ENCODE results near the gene ARHGEF19.
"Not testable (repeated sequence)": the region's sequence is repeated elsewhere in the genome, so short reads cannot be mapped to it uniquely, and the experiment has no call there.

The ARHGEF19 gene

DNA sequence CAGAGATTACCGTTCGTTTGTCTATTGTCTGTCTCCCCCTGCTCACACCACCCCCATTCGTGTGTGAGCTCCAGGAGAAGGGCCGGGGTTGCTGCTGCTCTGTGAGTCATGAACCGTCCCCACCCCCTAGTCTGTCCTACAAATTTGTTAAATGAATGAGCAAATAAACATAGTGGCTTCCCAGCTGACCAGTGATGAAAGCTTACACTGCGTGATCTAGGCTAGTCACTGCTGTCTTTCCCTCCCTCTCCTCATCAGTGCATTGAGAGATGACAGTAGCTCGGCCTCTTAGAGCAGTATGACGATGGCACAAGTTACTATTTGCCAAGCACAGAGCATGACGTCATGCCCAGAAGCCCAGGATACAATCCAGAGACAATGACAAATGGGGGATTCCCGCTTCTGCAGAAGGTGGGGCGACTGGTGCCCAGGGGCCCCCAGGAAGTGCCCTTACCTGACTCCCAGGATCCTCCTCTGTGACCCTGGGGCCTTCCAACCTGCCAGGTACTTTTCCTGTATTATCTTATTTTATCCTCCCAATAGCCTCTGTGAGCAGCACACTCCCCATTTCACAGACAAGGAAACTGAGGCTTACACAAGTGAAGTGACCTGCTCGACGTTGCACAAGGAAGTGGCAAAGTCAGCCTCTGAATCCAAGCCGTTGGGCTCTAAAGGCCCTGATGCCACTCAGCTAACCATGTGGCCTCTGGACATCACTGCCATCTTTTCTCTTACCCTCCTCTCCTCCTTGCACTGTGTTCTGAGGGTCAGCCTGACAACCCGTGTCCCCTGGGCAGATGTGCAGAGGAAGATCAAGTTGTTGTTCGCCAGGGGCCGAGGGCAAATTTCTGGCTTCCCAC is 48.0 kb downstream of the ARHGEF19 start:
- DNase-seq: peak; percentile 95

DNA sequence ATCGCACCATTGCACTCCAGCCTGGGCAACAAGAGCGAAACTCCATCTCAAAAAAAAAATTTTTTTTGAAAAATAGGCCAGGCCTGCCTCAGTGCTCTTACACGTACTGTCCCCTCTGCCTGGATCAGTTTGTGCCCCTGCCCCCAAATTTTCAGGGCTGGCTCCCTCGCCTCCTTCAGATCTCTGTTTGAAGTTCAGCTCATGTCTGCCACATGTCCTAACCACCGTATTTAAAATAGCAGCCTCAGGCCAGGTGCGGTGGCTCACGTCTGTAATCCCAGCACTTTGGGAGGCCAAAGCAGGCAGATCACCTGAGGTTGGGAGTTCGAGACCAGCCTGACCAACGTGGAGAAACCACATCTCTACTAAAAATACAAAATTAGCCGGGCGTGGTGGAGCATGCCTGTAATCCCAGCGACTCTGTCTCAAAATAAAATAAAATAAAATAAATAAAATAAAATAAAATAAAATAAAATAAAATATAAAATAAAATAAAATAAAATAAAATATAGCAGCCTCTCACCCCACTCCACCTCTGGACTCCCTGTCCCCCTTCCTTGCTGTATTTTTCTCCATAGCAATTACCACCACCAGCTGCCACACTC is 48.7 kb downstream of the ARHGEF19 start:
- not testable (repeated sequence) for DNase-seq

DNA sequence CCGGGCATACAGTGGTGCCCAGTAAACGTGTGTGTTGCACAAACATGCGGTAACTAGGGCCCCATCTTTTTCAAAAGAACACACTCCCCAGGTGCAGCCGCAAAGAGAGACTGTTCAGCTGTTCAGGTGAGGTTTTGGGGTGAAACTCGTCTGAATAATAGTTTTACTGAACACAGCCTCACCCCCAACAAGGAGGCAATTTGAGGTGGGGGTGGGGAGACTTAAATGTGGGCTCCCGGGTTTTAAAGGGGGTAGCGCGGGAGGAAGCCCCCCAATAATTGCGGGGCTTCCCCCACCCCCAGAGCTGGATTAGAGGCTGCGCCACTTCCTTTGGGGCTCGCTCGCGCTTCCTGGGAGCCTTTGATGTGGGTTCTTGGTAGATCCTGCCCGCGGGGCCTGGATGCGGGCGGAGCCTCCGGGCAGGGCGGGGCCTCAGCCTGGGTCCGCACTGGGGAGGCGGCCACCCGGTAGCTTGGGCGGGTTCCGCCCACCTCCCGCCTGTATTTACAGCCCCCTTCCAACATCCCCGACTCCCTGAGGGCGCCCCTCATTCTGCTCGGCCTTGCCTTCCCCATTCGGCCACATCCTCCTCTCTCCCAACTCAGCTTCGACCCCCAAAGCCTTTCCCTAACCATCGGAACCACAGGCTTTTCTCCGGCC is 50.2 kb downstream of the ARHGEF19 start:
- DNase-seq: no peak

DNA sequence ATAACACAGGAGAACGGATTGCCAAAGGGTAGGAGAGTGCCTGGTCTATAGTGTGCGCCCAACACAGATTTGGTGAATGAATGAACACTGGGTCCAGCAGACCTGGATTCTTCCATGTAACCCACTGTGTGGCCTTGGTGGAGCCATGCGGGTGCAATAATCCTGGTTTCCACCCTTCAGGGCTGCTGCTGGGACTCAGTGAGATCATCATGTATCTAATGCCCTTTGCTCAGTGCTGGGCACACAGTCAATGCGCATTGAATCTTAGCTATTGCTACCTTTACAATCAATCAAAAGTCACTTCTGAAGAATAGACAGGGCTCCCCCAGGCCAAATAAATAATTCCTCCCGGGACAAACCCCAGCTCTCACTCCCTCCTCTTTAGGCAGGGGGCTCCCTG is 50.7 kb downstream of the ARHGEF19 start:
- DNase-seq: no peak

DNA sequence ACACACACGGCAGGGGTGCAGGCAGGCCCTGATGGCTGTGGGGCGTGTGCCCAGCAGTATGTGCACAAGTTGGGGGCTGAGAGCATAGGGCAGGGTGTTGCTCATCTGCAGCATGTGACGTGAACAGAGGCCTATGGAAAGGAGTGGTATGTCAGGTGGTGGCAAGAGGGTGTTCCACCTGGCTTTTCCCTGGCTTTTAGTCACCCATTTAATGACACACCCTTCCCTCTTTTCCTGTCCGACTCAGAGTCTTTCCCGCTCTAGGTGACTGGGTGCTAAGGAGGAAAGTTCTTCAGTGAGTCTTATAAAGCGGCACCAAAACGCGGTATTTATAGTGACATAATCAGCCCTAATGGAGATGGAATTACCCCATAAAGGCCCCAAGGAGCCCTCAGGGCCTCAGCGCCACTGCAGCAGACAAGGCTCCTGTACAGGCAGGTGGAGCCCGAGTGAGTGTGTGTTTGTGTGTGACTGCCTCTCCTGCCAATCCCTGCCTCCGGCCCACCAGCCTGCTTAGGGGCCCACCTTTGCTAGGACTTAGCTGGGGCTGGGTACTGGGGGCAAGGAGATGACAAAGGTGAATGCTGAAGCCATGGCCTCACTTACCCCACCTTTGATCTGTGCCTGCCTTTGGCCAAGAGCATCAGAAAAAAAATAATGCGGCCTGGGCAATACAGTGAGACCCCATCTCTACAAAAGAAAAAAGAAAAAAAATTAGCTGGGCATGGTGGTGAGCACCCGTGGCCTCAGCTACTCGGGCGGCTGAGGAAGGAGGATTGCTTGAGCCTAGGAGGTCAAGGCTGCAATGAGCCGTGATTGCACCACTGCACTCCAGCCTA is 53.2 kb downstream of the ARHGEF19 start:
- DNase-seq: no peak

DNA sequence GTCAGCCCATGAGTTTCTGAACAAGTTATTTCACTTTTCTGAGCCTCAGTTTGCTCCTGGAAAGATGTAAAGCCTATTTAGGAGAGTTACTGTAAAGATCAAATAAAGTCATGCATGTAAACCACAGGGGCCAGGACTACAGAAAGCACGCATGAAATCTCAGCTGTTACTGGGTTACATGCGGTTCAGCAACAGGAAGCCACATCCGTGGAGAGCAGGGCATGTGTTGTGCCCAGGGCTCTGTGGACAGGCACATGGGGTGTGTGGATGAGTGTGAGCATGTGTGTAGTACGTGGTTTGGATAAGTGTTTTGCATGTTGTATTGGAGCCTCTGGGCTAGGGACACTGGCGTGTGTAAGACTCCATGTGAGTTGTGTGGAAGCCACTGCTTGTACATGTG is 54.4 kb downstream of the ARHGEF19 start:
- DNase-seq: no peak

DNA sequence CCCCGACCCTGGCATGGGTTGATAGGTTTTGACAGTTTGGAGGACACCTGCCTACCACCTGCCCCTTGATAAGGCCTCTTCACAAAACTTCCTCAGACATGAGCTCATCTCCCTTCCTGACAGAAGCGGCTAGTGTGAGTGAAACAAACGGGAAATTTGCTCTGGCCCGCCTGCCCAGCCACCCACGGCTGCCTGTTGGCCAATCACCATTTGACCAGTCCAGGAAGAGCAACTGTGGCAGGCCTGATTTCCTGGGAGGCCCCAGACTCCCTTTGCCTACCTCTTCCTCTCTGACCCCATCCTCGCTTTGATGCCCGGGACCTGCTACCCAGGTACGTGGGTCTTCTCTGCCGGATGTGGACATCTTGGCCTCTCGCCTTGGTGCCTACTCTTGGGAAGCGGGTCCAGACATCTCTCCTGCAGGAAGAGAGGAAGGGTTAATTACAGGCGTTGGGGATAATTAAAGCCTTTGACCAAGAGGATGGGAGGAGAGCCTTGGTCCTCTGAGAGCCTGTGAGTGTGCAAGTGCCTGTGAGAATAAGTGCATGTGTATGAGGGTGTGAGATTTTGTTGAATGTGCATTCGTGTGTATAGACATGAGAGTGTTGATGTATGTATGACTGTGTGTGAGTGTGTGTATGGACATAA is 55.5 kb downstream of the ARHGEF19 start:
- DNase-seq: no peak

DNA sequence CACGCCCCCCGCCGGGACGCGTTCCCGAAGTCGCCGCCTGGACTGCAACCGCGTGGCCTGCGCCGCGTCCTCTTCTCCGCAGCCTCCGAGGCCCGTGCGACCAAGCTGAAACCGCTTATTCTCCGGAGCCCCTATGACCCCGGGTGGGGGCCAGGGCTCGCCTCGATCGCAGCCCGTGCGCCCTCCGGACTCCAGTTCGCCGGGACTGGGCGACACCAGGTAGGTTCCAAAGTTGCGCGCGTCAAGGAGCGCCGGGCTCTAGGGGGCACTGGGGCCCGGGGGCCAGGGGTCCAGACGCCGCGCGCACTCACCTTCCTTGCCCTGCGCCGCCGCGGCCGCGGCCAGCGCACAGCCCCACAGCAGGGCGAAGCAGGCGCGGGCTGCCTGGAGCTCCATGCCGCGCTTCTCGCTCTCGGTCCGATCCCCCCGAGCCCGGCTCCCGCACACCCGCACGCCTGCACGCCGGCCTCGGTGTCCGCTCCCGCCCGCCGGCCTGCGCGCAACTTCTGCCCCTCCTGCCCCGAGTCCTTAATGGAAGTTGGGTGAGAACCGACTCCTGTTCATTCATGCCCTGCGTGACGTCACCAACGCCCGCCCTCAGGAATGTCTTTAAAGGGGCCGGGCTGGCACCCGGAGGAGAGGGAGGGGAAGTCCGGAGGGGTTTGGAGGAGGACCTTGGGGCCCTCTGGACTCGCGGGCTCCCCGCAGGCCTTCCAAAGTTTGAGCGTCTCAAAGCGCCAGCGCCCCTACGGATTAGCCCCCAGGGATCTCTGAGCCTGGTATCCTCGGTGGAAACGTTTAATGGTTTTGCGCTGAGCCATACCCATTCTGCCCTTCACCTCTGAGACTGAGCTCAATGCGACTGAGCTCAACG is 56.7 kb downstream of the ARHGEF19 start, which contains the start of gene EPHA2:
Gene EPHA2 (minus strand): TSS at position 533 of the 874 bp plus-strand sequence. CDS start 137 bp downstream, at position 396.
- DNase-seq: peak; percentile 89

DNA sequence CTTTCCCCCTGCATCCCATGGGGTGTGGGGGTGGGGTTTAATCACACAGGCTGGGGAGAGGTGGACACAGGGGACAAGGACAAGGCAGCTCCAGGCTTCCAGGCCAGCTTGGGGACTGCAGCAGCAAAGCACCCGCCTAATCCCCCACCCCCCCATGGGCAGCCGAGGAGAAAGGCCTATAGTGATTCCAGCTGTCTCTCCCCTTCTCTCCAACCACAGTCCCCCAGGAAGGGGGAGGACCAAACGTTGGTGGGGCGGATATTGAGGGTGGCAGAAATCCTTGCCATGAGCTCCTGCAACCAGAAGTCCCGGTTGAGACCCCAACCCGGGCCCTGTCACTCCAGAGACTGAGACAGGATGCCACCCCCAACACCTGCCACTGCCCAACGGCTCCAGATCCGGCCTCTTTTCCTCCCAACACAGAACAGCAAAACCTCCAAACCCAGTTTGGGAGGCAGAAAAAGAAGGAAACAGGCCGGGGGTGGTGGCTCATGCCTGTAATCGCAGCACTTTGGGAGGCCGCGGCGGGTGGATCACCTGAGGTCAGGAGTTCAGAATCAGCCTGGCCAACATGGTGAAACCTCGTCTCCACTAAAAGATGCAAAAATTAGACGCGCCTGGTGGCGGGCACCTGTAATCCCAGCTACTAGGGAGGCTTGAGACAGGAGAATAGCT is 58.3 kb downstream of the ARHGEF19 start:
- DNase-seq: no peak

DNA sequence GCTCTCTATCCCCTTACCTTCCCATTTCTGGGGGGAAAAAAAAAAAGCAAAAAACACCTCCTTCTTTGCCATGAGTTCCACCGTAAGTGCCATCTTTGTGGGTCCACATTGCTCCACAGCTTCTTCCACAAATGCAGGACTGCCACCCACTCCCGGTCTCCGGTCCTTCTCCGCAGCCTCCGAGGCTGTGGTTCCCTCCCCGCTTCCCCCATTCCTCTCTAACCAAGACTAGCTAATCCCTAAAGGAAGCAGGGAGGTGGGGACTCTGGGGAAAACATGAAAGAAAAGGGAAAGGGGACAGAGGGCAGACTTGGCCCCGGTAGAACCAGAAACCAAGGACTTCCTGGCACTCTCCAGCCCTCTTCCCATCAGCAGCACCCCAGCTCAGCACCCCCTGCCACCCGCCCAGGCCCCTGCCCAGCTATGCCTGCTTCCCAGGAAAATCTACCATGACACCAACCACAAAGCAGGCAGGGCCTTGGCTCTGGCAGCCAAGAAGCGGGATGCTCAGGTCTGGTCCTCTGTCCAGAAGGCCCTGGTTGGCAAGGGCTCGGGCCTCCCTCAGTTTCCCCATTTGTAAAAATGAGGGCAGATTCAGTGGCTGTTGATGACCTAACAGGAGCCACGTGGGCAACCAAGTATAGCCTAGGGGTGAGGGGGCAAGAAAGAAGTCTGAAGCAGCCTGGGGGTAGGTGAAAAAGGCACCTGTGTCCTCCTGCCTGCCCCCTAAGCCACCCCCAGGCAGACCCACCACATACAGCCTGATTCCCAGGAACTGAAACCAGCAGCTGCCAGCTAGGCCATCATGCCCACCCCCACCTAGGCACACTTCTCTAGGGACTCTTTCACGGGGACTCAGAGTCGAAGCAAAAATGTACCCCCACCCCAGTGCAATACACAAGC is 59.1 kb downstream of the ARHGEF19 start:
- DNase-seq: no peak

DNA sequence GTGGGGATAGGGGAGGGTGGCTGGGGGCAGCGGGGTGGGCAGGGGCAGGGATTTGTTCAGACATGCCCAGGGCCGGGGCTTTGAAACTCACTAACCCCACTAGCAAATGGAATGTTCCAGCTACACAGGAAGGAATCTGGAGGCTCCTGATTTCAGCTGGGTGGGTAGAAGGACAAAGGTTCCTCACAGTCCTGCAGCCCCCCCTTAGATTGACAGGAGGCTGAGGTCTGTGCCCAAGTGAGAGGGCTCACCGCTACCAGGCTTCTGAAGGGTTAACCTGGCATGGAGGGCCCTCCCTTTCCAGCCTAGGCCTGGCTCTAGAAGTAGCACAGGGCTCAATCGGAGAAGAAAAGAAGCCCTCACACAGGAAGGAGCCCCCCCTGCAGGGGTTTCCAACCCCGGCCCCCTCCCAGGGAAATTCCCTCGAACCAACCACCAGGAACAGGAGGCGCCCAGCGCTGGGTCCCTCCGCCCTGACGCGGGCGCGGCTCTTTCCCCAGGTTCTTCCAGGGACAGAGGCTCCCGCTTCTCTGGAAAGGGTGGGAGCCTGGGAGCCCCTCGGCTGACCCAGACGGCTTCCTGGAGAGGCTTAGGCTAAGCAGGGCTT is 59.9 kb downstream of the ARHGEF19 start:
- peak; percentile 59 for DNase-seq

DNA sequence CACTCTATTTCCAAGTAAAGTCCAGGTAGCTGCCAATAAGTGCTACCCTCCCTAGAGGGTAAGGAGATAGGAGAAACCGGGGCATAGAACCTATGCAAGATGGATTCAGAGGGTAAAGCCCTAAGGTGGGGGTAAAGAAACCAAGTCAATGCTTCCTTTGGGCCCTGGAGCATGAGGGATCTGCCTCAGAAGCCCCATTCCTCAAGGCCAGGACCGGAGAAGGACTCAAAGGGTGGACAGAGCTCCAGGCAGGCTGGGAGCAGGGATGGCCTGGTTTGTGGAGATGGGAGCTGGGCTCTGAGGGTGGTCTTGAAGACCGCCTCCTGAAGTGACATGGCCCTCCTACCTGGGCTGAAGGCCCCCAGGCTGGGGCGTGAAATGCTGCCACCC is 60.5 kb downstream of the ARHGEF19 start:
- no peak for DNase-seq

DNA sequence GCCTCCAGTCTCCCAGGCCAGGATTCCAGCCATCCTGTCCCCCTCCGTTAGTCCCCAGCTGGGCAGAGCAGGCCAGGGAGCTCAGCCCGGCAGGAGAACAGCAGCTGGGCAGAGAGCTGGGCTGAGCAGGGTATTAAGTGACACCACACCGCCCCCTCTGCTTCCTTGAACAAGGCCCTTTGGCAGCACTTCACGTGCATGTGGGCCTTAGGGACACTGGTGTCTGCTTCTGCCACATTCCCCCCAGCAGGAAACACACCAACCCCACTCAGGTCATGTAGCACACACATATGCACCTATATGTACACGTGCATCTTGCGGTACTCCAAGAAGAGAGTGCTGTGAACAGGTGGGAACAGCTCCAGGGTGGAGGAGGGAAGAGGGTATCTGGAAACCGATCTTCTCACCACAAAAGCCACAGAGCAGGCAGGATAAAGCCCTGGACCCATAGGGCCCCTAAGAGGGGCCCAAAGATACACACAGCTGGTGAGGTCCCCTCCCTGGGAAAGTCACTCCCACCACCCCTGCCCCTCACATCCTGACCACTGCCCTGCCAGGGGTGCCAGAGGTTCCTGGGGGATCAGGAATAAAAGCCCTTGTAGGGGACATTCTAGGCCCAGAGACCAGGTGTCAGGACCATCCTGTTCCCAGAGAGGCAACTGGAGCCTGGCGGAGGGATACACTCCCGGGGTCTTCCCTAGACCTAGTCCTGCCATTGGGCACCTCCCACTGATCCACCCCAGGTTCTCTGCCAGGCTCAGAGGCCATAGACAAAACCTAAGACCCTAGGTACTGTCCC is 61.1 kb downstream of the ARHGEF19 start:
- no peak for DNase-seq

DNA sequence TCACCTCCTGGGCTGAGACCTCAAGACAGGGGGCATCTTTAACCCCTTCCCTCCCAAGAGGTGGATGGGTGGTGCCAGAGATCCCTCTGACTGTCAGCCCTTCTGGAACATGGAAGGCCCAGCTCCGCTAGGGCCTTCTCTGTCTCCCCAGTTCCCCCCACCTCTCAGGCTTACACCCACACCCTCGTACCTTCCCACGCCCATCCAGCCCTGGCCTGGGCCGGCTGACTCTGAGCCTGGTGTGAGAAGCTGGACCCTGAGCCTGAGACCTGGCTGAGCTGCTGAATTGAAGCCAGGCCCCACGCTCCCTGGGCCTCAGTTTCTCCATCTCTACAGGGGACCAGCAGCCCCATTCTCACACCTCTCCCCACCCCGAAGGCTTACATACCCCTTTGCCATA is 61.9 kb downstream of the ARHGEF19 start:
- DNase-seq: no peak

DNA sequence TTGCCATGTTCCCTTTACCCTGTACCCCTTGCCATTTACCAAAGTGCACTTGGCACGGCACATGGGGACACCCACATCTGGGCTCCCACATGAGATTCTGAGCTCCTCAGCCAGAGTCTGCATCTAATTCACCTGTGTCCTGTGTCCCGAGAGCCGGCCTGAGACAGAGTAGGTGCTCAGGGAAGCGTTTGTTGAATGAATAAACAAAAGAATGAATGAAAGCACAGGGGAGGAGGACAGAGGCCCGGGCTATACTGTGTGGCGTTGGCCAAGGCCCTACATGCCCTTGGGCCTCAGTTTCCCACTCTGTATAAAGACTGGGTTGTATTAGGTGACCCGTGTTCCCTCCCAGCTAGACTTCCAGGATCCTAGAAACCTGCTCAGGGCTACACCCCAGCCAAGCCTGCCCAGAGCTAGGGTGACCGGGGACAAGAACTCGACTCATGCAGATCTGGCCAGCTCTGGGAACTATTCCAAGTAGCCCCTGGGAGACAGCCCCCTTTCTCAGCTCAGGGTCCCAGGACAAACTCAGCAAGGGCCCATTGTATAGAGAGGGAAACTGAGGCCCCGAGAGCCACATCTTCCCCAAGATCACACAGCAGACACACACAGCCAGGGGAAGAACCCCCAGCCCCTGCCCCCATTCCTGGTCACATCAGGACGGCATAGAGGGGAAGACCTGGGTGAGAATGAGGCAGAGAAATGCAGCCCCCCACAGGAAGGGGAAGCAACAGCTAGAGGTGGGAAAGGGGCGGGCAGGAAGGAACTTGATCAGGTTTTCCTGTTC is 62.6 kb downstream of the ARHGEF19 start:
- no peak for DNase-seq

DNA sequence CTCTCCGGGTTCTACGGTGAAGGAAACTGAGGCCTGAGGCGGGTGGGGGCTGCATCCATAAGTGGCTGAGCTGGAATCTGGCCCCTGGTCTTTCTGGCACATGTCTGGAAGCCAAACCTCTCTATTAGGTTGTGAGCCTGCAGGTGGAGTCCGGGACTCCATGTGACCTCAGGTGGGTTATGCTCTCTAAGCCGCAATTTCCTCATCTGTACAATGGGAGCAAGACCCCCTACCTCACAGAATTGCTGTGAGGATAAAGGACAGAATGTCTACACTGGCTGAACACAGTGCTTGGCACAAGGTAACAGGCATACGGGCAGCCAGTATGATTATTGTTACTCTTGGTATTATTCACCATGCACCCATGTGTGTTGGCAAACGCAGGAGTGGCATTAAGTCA is 63.3 kb downstream of the ARHGEF19 start:
- DNase-seq: no peak
